Measurements from ENCODE around the gene FAM124A.

Gene FAM124A

GRCh38 chr13:51243227-51243626 is 21.0 kb downstream of the FAM124A start:
- no peak for DNase-seq (ENCODE audit: low read depth, low spot score)

GRCh38 chr13:51243832-51244231 is 21.6 kb downstream of the FAM124A start:
- peak; percentile 91 for DNase-seq (ENCODE audit: low read depth, low spot score)

- DNase-seq (ENCODE audit: low read depth, low spot score): peak; percentile 69
Measured at GRCh38 chr13:51244637-51245405, 22.6 kb downstream of the FAM124A start.

- DNase-seq (ENCODE audit: low read depth, low spot score): no peak
Measured at GRCh38 chr13:51245583-51245982, 23.4 kb downstream of the FAM124A start.

GRCh38 chr13:51246025-51246417 is 23.8 kb downstream of the FAM124A start:
- DNase-seq (ENCODE audit: low read depth, low spot score): no peak

GRCh38 chr13:51246418-51247277 is 24.4 kb downstream of the FAM124A start:
- DNase-seq (ENCODE audit: low read depth, low spot score): no peak

GRCh38 chr13:51249255-51249654 is 27.1 kb downstream of the FAM124A start:
- no peak for DNase-seq (ENCODE audit: low read depth, low spot score)

- no peak for DNase-seq (ENCODE audit: low read depth, low spot score)
Measured at GRCh38 chr13:51249770-51250741, 27.9 kb downstream of the FAM124A start.

- no peak for DNase-seq (ENCODE audit: low read depth, low spot score)
Measured at GRCh38 chr13:51251480-51251879, 29.3 kb downstream of the FAM124A start.

GRCh38 chr13:51252954-51253532 is 30.8 kb downstream of the FAM124A start:
- DNase-seq (ENCODE audit: low read depth, low spot score): no peak

- DNase-seq (ENCODE audit: low read depth, low spot score): no peak
Measured at GRCh38 chr13:51255556-51255955, 33.4 kb downstream of the FAM124A start.

- DNase-seq (ENCODE audit: low read depth, low spot score): no peak
Measured at GRCh38 chr13:51257187-51257586, 35.0 kb downstream of the FAM124A start.

GRCh38 chr13:51258612-51259548 is 36.7 kb downstream of the FAM124A start:
- peak; percentile 66 for DNase-seq (ENCODE audit: low read depth, low spot score)

- no peak for DNase-seq (ENCODE audit: low read depth, low spot score)
Measured at GRCh38 chr13:51260154-51260553, 38.0 kb downstream of the FAM124A start.

- DNase-seq (ENCODE audit: low read depth, low spot score): no peak
Measured at GRCh38 chr13:51261610-51262249, 39.5 kb downstream of the FAM124A start.

- no peak for DNase-seq (ENCODE audit: low read depth, low spot score)
Measured at GRCh38 chr13:51262501-51263211, 40.5 kb downstream of the FAM124A start.

- no peak for DNase-seq (ENCODE audit: low read depth, low spot score)
Measured at GRCh38 chr13:51266642-51267041, 44.4 kb downstream of the FAM124A start.

- DNase-seq (ENCODE audit: low read depth, low spot score): no peak
Measured at GRCh38 chr13:51267622-51268021, 45.4 kb downstream of the FAM124A start.

GRCh38 chr13:51269039-51269438 is 46.8 kb downstream of the FAM124A start:
- DNase-seq (ENCODE audit: low read depth, low spot score): no peak
